Neural progenitor cell (in vitro differentiated cells): Measurements from ENCODE around the gene PTPRG. TPM values are rescaled to one million over a fixed set of nuclear protein-coding genes. Genes with fewer than 3 reads are reported as not detected.

Experiments used
- DNase-seq: peaks from one replicate; pipeline ENCODE4 v3.0.0-alpha.2; 2016; ENCODE audit warnings: low spot score
- H2AFZ ChIP-seq: fragments of 200-600 bp; sonication (generic); replicated peaks from 2 replicates; pipeline ENCODE4 v1.6.1; 2016; ENCODE audit warnings: antibody characterized with exemption
- H3F3A ChIP-seq: fragments of 200-600 bp; sonication (generic); 2 replicates; pipeline ENCODE4 v1.6.1; 2016; ENCODE audit warnings: antibody characterized with exemption, low read depth
- H3K27ac ChIP-seq: fragments of 200-600 bp; sonication (generic); 2 replicates; pipeline ENCODE4 v1.5.1; 2016; ENCODE audit warnings: mild to moderate bottlenecking
- H3K27me3 ChIP-seq: fragments of 200-600 bp; sonication (generic); 2 replicates; pipeline ENCODE4 v1.6.1; 2016; ENCODE audit warnings: mild to moderate bottlenecking, moderate library complexity
- H3K36me3 ChIP-seq: fragments of 200-600 bp; sonication (generic); 2 replicates; pipeline ENCODE4 v1.5.1; 2016
- H3K4me1 ChIP-seq: fragments of 200-600 bp; sonication (generic); 2 replicates; pipeline ENCODE4 v1.6.1; 2016; ENCODE audit warnings: mixed run types
- H3K4me2 ChIP-seq: fragments of 200-600 bp; sonication (generic); 2 replicates; pipeline ENCODE4 v1.6.1; 2016
- H3K4me3 ChIP-seq: fragments of 200-600 bp; sonication (generic); 2 replicates; pipeline ENCODE4 v1.5.1; 2016
- H3K79me2 ChIP-seq: fragments of 200-600 bp; sonication (generic); 2 replicates; pipeline ENCODE4 v1.6.1; 2016; ENCODE audit warnings: low read depth
- H3K9ac ChIP-seq: fragments of 200-600 bp; sonication (generic); 2 replicates; pipeline ENCODE4 v1.6.1; 2016
- H3K9me3 ChIP-seq: fragments of 200-600 bp; sonication (generic); 2 replicates; pipeline ENCODE4 v1.5.1; 2016; ENCODE audit warnings: low read depth
- H4K20me1 ChIP-seq: fragments of 200-600 bp; sonication (generic); 2 replicates; pipeline ENCODE4 v1.6.1; 2016; ENCODE audit warnings: low read depth
- H3K27ac Mint-ChIP-seq: 3 replicates; pipeline ENCODE4 v1.8.0; 2021; ENCODE audit warnings: mixed read lengths
- H3K27me3 Mint-ChIP-seq: 2 replicates; pipeline ENCODE4 v1.8.0; 2022; ENCODE audit warnings: low read depth, mild to moderate bottlenecking, inconsistent platforms, moderate library complexity, mixed read lengths; ENCODE audit not compliant: insufficient read depth
- H3K36me3 Mint-ChIP-seq: 3 replicates; pipeline ENCODE4 v1.8.0; 2021; ENCODE audit warnings: mixed read lengths
- H3K4me1 Mint-ChIP-seq: 3 replicates; pipeline ENCODE4 v1.8.0; 2021; ENCODE audit warnings: mixed read lengths
- H3K4me3 Mint-ChIP-seq: 3 replicates; pipeline ENCODE4 v1.8.0; 2021; ENCODE audit warnings: mild to moderate bottlenecking, moderate library complexity, mixed read lengths
- H3K9me3 Mint-ChIP-seq: 3 replicates; pipeline ENCODE4 v1.8.0; 2020; ENCODE audit warnings: mixed read lengths
- EZH2 ChIP-seq: fragments of 200-600 bp; sonication (generic); IDR thresholded peaks from 2 replicates; pipeline ENCODE4 v1.6.1; 2017; ENCODE audit warnings: antibody characterized with exemption, mild to moderate bottlenecking, moderate library complexity
- EZH2phosphoT487 ChIP-seq: fragments of 200-600 bp; sonication (generic); IDR thresholded peaks from 2 replicates; pipeline ENCODE4 v1.6.1; 2017; ENCODE audit warnings: antibody characterized with exemption
- total RNA-seq: library from RNA; depleted of rRNA; stranded (reverse); fragments of >200 nt; gene quantifications from 2 replicates; pipeline ENCODE4 v1.2.3, GENCODE V29; 2015; ENCODE audit warnings: low replicate concordance
- TF ChIP-seq, protein P1 (sequence below): fragments of 200-600 bp; sonication (generic); IDR thresholded peaks from 2 replicates; pipeline ENCODE4 v1.5.1; 2017; ENCODE audit warnings: antibody characterized with exemption, mild to moderate bottlenecking

The PTPRG gene
- total RNA-seq, 1 donor from 2014 or later: 65.3 TPM

DNA sequence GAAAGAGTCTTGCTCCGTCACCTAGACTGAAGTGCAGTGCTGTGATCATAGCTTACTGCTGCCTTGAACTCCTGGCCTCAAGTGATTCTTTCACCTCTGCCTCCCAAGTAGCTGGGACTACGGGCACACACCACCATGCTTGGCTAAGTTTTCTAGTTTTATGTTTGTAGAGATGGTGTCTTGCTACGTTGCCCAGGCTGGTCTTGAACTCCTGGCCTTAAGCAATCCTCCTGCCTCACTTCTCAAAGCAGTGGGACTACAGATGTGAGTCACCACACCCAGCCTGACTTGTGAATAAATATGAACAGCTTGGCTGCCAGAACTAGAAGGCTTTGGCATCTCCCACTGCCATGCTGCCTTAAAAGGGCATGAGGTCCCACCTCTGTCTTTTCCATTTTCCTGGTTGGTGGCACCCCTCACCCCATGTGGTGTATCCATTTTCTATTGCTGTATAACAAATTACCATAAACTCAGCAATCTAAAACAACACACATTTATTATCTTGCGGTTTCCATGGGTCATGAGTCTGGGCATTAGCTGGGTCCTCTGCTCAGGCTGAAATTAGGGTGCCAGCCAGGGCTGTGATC is 44.3 kb downstream of the PTPRG start:
- Histone ChIP-seq H3K4me2 (no peak overlapping the region), H3F3A (peaks cover 15% of the 10 kb centered on the region), H3K27ac (no peak overlapping the region), H3K4me1 (peaks cover 19% of the 10 kb centered on the region), H3K27me3 (no peaks in the 10 kb centered on the region), H3K9me3 (no peaks in the 10 kb centered on the region), H3K4me3 (no peak overlapping the region), H2AFZ (no peak overlapping the region), H3K79me2 (peaks cover 99% of the 10 kb centered on the region), H3K36me3 (no peaks in the 10 kb centered on the region), H3K9ac (no peak overlapping the region), H4K20me1 (peaks cover 73% of the 10 kb centered on the region)
- Mint-ChIP-seq H3K27ac (no peak overlapping the region), H3K36me3 (peaks cover 13% of the 10 kb centered on the region), H3K4me1 (peaks cover 20% of the 10 kb centered on the region), H3K4me3 (no peak overlapping the region), H3K27me3 (peaks cover 5% of the 10 kb centered on the region), H3K9me3 (peaks cover 8% of the 10 kb centered on the region)
- no peak for TF ChIP-seq EZH2
- no peak for TF ChIP-seq EZH2phosphoT487
- TF ChIP-seq, protein P1, sequence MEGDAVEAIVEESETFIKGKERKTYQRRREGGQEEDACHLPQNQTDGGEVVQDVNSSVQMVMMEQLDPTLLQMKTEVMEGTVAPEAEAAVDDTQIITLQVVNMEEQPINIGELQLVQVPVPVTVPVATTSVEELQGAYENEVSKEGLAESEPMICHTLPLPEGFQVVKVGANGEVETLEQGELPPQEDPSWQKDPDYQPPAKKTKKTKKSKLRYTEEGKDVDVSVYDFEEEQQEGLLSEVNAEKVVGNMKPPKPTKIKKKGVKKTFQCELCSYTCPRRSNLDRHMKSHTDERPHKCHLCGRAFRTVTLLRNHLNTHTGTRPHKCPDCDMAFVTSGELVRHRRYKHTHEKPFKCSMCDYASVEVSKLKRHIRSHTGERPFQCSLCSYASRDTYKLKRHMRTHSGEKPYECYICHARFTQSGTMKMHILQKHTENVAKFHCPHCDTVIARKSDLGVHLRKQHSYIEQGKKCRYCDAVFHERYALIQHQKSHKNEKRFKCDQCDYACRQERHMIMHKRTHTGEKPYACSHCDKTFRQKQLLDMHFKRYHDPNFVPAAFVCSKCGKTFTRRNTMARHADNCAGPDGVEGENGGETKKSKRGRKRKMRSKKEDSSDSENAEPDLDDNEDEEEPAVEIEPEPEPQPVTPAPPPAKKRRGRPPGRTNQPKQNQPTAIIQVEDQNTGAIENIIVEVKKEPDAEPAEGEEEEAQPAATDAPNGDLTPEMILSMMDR: no peak
- no peak for DNase-seq

DNA sequence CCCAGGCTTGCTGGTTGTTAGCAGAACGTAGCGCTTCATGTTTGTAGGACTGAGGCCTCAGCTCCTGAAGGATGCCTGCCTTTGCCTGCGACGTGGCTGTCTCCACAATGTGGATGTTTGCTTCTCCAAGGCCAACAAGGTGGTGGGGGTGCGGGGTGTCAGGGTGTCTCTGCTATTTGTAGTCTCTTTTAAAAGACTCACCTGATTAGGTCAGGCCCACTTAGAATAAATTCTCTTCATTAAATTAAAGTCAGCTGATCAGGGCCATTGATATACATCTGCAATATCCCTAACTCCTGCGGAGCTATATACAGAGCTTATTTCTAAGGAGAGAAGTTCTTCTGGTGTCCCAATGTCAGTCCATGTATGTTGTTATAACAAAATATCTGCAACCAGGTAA is 44.8 kb downstream of the PTPRG start:
- Mint-ChIP-seq H3K4me3 (no peak overlapping the region), H3K27ac (no peak overlapping the region), H3K9me3 (peaks cover 8% of the 10 kb centered on the region), H3K36me3 (peaks cover 13% of the 10 kb centered on the region), H3K4me1 (peaks cover 20% of the 10 kb centered on the region), H3K27me3 (peaks cover 5% of the 10 kb centered on the region)
- TF ChIP-seq EZH2 (no peak), EZH2phosphoT487 (no peak)
- TF ChIP-seq, protein P1: no peak
- no peak overlapping the region for H2AFZ ChIP-seq
- peaks cover 73% of the 10 kb centered on the region for H4K20me1 ChIP-seq
- H3K4me2 ChIP-seq: no peak overlapping the region
- H3K9ac ChIP-seq: no peak overlapping the region
- peaks cover 19% of the 10 kb centered on the region for H3K4me1 ChIP-seq
- no peak overlapping the region for H3K27ac ChIP-seq
- no peak for DNase-seq
- H3K36me3 ChIP-seq: no peaks in the 10 kb centered on the region
- H3K9me3 ChIP-seq: no peaks in the 10 kb centered on the region
- H3K27me3 ChIP-seq: no peaks in the 10 kb centered on the region
- H3K4me3 ChIP-seq: no peak overlapping the region
- H3F3A ChIP-seq: peaks cover 15% of the 10 kb centered on the region
- peaks cover 99% of the 10 kb centered on the region for H3K79me2 ChIP-seq

DNA sequence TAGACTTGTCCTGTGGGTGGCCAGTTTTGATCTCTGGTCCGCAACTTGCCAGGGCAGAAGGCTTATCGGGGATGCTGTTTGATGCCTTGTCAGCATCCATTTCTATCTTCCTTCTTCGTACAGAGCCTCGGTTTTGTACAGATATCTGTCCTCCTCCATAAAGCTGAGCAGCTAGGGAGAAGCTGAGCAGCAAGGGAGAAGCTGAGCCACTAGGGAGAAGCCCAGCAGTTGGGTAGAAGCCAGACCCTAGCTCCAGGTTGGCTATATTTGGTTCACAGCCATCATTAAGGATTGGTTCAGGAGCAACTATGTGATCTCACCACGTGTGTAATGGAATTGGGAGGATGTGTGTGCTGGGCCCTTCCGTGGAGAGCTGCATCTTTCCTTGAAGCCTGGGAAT is 46.7 kb downstream of the PTPRG start:
- Histone ChIP-seq H3K4me3 (no peak overlapping the region), H3K9me3 (no peaks in the 10 kb centered on the region), H3K27ac (no peak overlapping the region), H3K4me1 (peaks cover 29% of the 10 kb centered on the region), H3F3A (peaks cover 15% of the 10 kb centered on the region), H3K4me2 (peak overlapping the region; percentile 53), H3K27me3 (no peaks in the 10 kb centered on the region), H4K20me1 (peaks cover 84% of the 10 kb centered on the region), H2AFZ (no peak overlapping the region), H3K36me3 (no peaks in the 10 kb centered on the region), H3K79me2 (peaks cover 99% of the 10 kb centered on the region), H3K9ac (no peak overlapping the region)
- no peak overlapping the region for H3K4me3 Mint-ChIP-seq
- H3K4me1 Mint-ChIP-seq: peaks cover 20% of the 10 kb centered on the region
- peaks cover 8% of the 10 kb centered on the region for H3K9me3 Mint-ChIP-seq
- TF ChIP-seq EZH2 (no peak), EZH2phosphoT487 (no peak)
- TF ChIP-seq, protein P1: no peak
- H3K27ac Mint-ChIP-seq: no peak overlapping the region
- no peak for DNase-seq
- peaks cover 5% of the 10 kb centered on the region for H3K27me3 Mint-ChIP-seq
- H3K36me3 Mint-ChIP-seq: peaks cover 13% of the 10 kb centered on the region
